H1 (cell line): ENCODE results near the gene ANKLE1. TPM values are rescaled to one million over a fixed set of nuclear protein-coding genes. Genes with fewer than 3 reads are reported as not detected.

Source experiments
- CHD1 ChIP-seq: IDR thresholded peaks from 2 replicates; pipeline ENCODE4 v1.6.1; 2012; ENCODE audit warnings: low read depth, low read length, improper control_type of control experiment
- CHD7 ChIP-seq: fragments of 300-600 bp; sonication (generic); IDR thresholded peaks from 2 replicates; pipeline ENCODE4 v1.7.1; 2012; ENCODE audit warnings: low read length, moderate library complexity, mild to moderate bottlenecking, inconsistent platforms; ENCODE audit not compliant: insufficient replicate concordance
- GTF2F1 ChIP-seq: IDR thresholded peaks from 2 replicates; pipeline ENCODE4 v1.6.1; 2012; ENCODE audit warnings: low read depth, low read length, improper control_type of control experiment, borderline replicate concordance
- KDM5A ChIP-seq: fragments of 200-600 bp; IDR thresholded peaks from 2 replicates; pipeline ENCODE4 v1.7.1; 2012; ENCODE audit warnings: mild to moderate bottlenecking, low read length, inconsistent platforms, mixed read lengths
- NRF1 ChIP-seq: IDR thresholded peaks from 2 replicates; pipeline ENCODE4 v1.6.1; 2011; ENCODE audit warnings: mild to moderate bottlenecking, low read depth, low read length, improper control_type of control experiment
- PHF8 ChIP-seq: fragments of 200-600 bp; sonication (generic); conservative IDR thresholded peaks from 2 replicates; pipeline ENCODE4 v1.7.1; 2012; ENCODE audit warnings: low read depth, mild to moderate bottlenecking, inconsistent platforms, low read length, moderate library complexity
- SIRT6 ChIP-seq: IDR thresholded peaks from one replicate; pipeline ENCODE4 v1.7.1; 2012; ENCODE audit warnings: low read length, inconsistent platforms
- SP2 ChIP-seq: IDR thresholded peaks from 2 replicates; pipeline ENCODE4 v1.6.1; 2012; ENCODE audit warnings: mild to moderate bottlenecking, low read length, inconsistent platforms
- TAF1 ChIP-seq: IDR thresholded peaks from 2 replicates; pipeline ENCODE4 v1.6.1; 2011; ENCODE audit warnings: mild to moderate bottlenecking, low read depth, low read length
- TBP ChIP-seq: IDR thresholded peaks from 2 replicates; pipeline ENCODE4 v1.6.1; 2011; ENCODE audit warnings: low read depth, low read length, improper control_type of control experiment
- polyA plus RNA-seq, 7 experiments: library from polyadenylated mRNA; depleted of rRNA in 3 of 7; stranded (reverse) in 5 of 7; unstranded in 2 of 7; fragments of >200 nt in 5 of 7; fragments of 200-250 nt in 2 of 7; gene quantifications; 1 replicate in 5 of 7; 2 replicates in 1 of 7; 4 replicates in 1 of 7; pipeline versions ENCODE4 v1.2.1 to v1.2.3, GENCODE V29; 2011 to 2013; ENCODE audit warnings: missing spikeins in 2 of 7, mixed read lengths in 2 of 7
- total RNA-seq: library from RNA; stranded (reverse); fragmentation: NEBNext Ultra II Directional; extraction: Animal tissue kit (Norgen Biotek cat#: 25700); gene quantifications from 2 replicates; pipeline ENCODE4 v1.2.1, GENCODE V29; 2021

The ANKLE1 gene
- total and polyA plus RNA-seq, 2 of the 8 experiments (the other 6 are each of a cell fraction or from before 2014, with no cell fraction given) = 6.1 to 9.6 TPM

- no peak for TF ChIP-seq CHD7
- 0 out of 2 replicates have a peak, but pooled peaks have one; percentile 18 for TF ChIP-seq NRF1
- TF ChIP-seq TBP = peak; percentile 35; the same call in 1 of the 2 replicates
- peak; percentile 66; the same call in 1 of the 2 replicates for TF ChIP-seq TAF1
- no peak for TF ChIP-seq PHF8
- no peak for TF ChIP-seq CHD1
- no peak for TF ChIP-seq SIRT6
- TF ChIP-seq SP2 = no peak
- no peak for TF ChIP-seq KDM5A
- TF ChIP-seq GTF2F1 = no peak
Measured at GRCh38 chr19:17281391-17282304, at the start of gene ANKLE1 (continued).
